Measurements from ENCODE around the gene ZHX3.

The ZHX3 gene

DNA sequence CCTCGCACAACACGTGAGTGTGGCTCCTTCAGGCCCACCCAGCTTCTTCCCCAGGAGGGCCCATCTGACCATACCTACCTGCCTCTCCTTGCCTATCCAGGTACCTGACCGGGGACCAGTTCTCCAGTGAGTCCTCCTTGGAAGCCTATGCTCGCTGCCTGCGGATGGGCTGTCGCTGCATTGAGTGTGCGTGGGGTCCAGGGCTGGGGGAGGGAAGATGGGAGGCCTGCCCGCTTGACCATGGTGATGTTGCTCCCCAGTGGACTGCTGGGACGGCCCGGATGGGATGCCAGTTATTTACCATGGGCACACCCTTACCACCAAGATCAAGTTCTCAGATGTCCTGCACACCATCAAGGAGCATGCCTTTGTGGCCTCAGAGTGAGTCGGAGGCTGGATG is 153.7 kb downstream of the ZHX3 start:
- H3K4me1 ChIP-seq (ENCODE audit: control insufficient read depth, insufficient read depth, low read length): no peaks in the 10 kb centered on the region
- peaks cover 74% of the 10 kb centered on the region for H3K36me3 ChIP-seq (ENCODE audit: control insufficient read depth, insufficient read depth, low read length, severe bottlenecking)
- no peak for DNase-seq (ENCODE audit: low read depth)
- H3K9ac ChIP-seq (ENCODE audit: low read length): no peak overlapping the region
- H3K27me3 ChIP-seq (replicated peaks; ENCODE audit: control insufficient read depth, insufficient read depth, low read length): no peaks in the 10 kb centered on the region
- H3K4me3 ChIP-seq (ENCODE audit: low read length): no peak overlapping the region
- H3K9me3 ChIP-seq (ENCODE audit: control insufficient read depth, low read length): no peaks in the 10 kb centered on the region

DNA sequence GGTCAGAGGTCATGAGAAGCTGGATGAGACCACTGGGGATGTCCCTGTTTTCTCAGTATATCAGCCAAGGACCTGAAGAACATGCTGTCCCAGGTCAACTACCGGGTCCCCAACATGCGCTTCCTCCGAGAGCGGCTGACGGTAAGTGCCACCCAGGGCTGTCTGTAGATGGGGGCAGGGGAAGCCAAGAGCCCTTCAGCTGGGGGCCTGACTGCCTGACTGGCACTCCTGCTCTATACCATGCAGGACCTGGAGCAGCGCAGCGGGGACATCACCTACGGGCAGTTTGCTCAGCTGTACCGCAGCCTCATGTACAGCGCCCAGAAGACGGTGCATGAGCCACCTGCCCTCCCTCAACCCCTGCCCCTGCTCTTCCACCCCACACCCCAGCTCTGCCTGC is 155.1 kb downstream of the ZHX3 start:
- DNase-seq (ENCODE audit: low read depth): no peak
- Histone ChIP-seq H3K36me3 (ENCODE audit: control insufficient read depth, insufficient read depth, low read length, severe bottlenecking) (peaks cover 62% of the 10 kb centered on the region), H3K4me1 (ENCODE audit: control insufficient read depth, insufficient read depth, low read length) (no peaks in the 10 kb centered on the region), H3K9ac (ENCODE audit: low read length) (no peak overlapping the region), H3K9me3 (ENCODE audit: control insufficient read depth, low read length) (no peaks in the 10 kb centered on the region), H3K4me3 (ENCODE audit: low read length) (no peak overlapping the region), H3K27me3 (replicated peaks; ENCODE audit: control insufficient read depth, insufficient read depth, low read length) (no peaks in the 10 kb centered on the region)

DNA sequence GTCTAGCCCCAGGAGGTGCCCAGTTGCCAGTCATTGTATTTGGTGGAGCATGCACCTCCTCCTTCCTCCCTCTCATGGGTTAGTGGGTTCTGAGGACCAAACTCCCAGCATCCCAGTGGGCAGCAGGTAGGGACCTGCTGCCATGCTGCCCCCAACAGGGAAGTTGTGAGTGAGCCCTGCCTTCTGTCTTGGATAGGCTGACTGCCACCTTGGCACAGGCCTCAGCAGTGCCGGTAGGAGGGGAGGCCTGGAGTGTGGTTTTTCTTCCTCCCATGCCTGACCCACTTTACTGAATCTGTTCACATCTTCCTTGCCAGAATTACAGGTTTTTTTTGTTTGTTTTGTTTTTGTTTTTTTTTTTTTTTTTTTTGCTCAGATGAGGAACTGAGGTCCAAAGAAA is 155.6 kb downstream of the ZHX3 start:
- peaks cover 57% of the 10 kb centered on the region for H3K36me3 ChIP-seq (ENCODE audit: control insufficient read depth, insufficient read depth, low read length, severe bottlenecking)
- DNase-seq (ENCODE audit: low read depth): no peak

DNA sequence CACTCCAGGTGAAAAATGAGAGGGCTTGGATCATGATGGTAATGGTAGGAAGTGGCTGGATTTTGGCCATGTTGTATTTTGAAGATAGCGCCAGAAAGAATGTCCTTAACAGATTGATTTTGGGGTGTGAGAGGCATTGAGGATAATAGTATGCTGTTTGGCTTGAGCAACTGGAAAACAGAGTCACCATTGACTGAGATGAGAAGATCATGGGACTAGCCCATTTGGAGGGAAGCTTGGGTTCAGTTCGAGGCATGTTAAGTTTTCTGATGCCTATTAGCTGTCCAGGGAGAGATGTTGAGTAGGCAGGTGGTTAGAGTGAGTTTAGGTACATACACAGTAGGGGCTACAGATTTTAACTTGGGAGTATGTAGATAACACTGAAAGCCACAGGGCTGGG is 156.8 kb downstream of the ZHX3 start:
- Histone ChIP-seq H3K4me1 (ENCODE audit: control insufficient read depth, insufficient read depth, low read length) (no peaks in the 10 kb centered on the region), H3K9ac (ENCODE audit: low read length) (no peak overlapping the region), H3K4me3 (ENCODE audit: low read length) (no peak overlapping the region), H3K27me3 (replicated peaks; ENCODE audit: control insufficient read depth, insufficient read depth, low read length) (no peaks in the 10 kb centered on the region), H3K36me3 (ENCODE audit: control insufficient read depth, insufficient read depth, low read length, severe bottlenecking) (peaks cover 45% of the 10 kb centered on the region), H3K9me3 (ENCODE audit: control insufficient read depth, low read length) (no peaks in the 10 kb centered on the region)
- no peak for DNase-seq (ENCODE audit: low read depth)

More for the DNA sequence above, 155.6 kb downstream of the ZHX3 start:
- no peaks in the 10 kb centered on the region for H3K4me1 ChIP-seq (ENCODE audit: control insufficient read depth, insufficient read depth, low read length)
- no peaks in the 10 kb centered on the region for H3K9me3 ChIP-seq (ENCODE audit: control insufficient read depth, low read length)
- H3K4me3 ChIP-seq (ENCODE audit: low read length): no peak overlapping the region
- no peak overlapping the region for H3K9ac ChIP-seq (ENCODE audit: low read length)
- no peaks in the 10 kb centered on the region for H3K27me3 ChIP-seq (replicated peaks; ENCODE audit: control insufficient read depth, insufficient read depth, low read length)

GRCh38 chr20:41159547-41159946 is 158.0 kb downstream of the ZHX3 start:
- Histone ChIP-seq H3K4me1 (ENCODE audit: control insufficient read depth, insufficient read depth, low read length) (no peaks in the 10 kb centered on the region), H3K9me3 (ENCODE audit: control insufficient read depth, low read length) (no peaks in the 10 kb centered on the region), H3K9ac (ENCODE audit: low read length) (no peak overlapping the region), H3K27me3 (replicated peaks; ENCODE audit: control insufficient read depth, insufficient read depth, low read length) (no peaks in the 10 kb centered on the region), H3K4me3 (ENCODE audit: low read length) (no peak overlapping the region), H3K36me3 (ENCODE audit: control insufficient read depth, insufficient read depth, low read length, severe bottlenecking) (peaks cover 33% of the 10 kb centered on the region)
- no peak for DNase-seq (ENCODE audit: low read depth)

GRCh38 chr20:41158082-41158625 is 159.4 kb downstream of the ZHX3 start:
- Histone ChIP-seq H3K9me3 (ENCODE audit: control insufficient read depth, low read length) (no peaks in the 10 kb centered on the region), H3K36me3 (ENCODE audit: control insufficient read depth, insufficient read depth, low read length, severe bottlenecking) (peaks cover 19% of the 10 kb centered on the region), H3K27me3 (replicated peaks; ENCODE audit: control insufficient read depth, insufficient read depth, low read length) (no peaks in the 10 kb centered on the region), H3K4me3 (ENCODE audit: low read length) (no peak overlapping the region), H3K4me1 (ENCODE audit: control insufficient read depth, insufficient read depth, low read length) (no peaks in the 10 kb centered on the region), H3K9ac (ENCODE audit: low read length) (no peak overlapping the region)
- no peak for DNase-seq (ENCODE audit: low read depth)

- peaks cover 3% of the 10 kb centered on the region for H3K4me1 ChIP-seq (ENCODE audit: control insufficient read depth, insufficient read depth, low read length)
- H3K9ac ChIP-seq (ENCODE audit: low read length): no peak overlapping the region
- H3K4me3 ChIP-seq (ENCODE audit: low read length): no peak overlapping the region
- no peaks in the 10 kb centered on the region for H3K9me3 ChIP-seq (ENCODE audit: control insufficient read depth, low read length)
- peak; percentile 29 for DNase-seq (ENCODE audit: low read depth)
- no peaks in the 10 kb centered on the region for H3K27me3 ChIP-seq (replicated peaks; ENCODE audit: control insufficient read depth, insufficient read depth, low read length)
- peaks cover 7% of the 10 kb centered on the region for H3K36me3 ChIP-seq (ENCODE audit: control insufficient read depth, insufficient read depth, low read length, severe bottlenecking)
Measured at GRCh38 chr20:41155261-41155660, 162.3 kb downstream of the ZHX3 start.

DNA sequence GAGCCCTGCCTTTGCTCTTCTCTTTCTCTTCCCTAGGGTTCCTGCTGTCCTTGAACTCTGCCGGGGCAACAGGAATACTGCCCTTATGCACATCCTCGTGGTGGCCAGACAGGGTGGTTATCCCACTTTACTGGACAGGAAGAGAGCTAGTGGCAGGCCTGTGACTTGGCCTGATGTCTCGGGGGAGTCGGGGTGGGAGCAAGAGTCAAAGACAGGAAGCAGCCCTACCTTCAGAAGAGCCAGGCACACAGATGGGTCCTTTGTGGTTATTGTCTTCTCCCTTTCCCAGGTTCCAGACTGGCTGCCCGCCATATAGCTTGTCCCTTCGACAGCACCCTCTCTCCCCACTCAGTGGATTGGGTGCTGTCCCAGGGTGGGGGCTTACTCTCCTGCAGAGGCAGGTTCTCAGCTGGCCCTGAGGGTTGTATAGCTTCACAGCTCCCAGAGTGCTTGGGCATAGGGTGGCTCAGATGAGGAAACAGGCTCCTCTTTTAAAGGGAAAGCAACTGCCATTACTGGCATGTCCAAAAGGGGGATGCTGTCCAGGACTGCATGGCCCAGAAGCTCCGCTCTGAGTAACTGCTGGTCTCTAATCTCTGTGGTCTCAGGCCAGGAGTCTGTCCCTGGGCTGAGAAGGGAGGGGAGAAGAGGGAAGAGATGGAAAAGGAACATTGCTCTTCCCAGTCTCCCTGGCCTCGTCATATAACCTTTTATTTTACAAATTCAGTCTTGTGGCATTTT is 162.9 kb downstream of the ZHX3 start:
- H3K4me1 ChIP-seq (ENCODE audit: control insufficient read depth, insufficient read depth, low read length): peaks cover 3% of the 10 kb centered on the region
- H3K27me3 ChIP-seq (replicated peaks; ENCODE audit: control insufficient read depth, insufficient read depth, low read length): no peaks in the 10 kb centered on the region
- no peak for DNase-seq (ENCODE audit: low read depth)
- H3K9ac ChIP-seq (ENCODE audit: low read length): no peak overlapping the region
- H3K9me3 ChIP-seq (ENCODE audit: control insufficient read depth, low read length): no peaks in the 10 kb centered on the region
- no peak overlapping the region for H3K4me3 ChIP-seq (ENCODE audit: low read length)
- peaks cover under 1% of the 10 kb centered on the region for H3K36me3 ChIP-seq (ENCODE audit: control insufficient read depth, insufficient read depth, low read length, severe bottlenecking)

- Histone ChIP-seq H3K36me3 (ENCODE audit: control insufficient read depth, insufficient read depth, low read length, severe bottlenecking) (no peaks in the 10 kb centered on the region), H3K9me3 (ENCODE audit: control insufficient read depth, low read length) (no peaks in the 10 kb centered on the region)
Measured at GRCh38 chr20:41152108-41152757, 165.3 kb downstream of the ZHX3 start.

DNA sequence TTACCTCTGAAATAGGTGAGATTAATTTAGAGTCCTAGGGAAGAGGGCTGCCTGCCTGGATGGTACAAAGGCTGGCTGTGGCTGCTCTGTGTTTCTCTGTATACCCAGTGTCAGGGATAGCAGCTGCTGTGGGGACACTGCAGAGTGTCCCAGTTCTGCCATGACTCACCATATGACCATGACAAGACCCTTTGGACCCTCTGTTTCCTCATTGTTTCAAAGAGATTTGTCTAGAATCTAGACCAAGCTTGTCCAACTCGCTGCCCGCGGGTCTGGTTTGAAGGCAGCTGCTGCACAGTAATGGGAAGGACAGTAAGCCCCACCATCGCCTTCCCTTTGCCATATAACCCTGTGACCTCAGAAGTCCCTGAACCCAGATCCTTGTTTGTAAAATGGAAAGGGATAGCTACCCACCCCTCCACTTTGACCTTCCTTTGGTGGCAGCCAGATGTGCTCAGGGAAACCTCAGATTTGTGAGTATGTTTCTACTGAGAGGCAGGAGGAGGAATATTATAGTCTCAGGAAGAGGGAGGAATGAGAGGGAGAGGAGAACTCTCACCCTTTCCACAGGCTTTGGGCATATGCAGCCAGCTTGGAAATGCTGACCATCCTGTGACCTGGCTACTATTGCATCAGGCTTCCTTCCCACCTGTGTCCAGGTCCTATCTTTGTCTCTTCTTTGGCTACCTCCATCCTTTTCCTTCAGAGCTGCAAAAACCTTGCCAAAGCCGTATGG is 166.2 kb downstream of the ZHX3 start:
- Histone ChIP-seq H3K4me3 (ENCODE audit: low read length) (no peak overlapping the region), H3K36me3 (ENCODE audit: control insufficient read depth, insufficient read depth, low read length, severe bottlenecking) (no peaks in the 10 kb centered on the region)
- DNase-seq (ENCODE audit: low read depth): no peak

More at GRCh38 chr20:41152108-41152757, 165.3 kb downstream of the ZHX3 start:
- H3K4me1 ChIP-seq (ENCODE audit: control insufficient read depth, insufficient read depth, low read length): peaks cover 3% of the 10 kb centered on the region
- H3K9ac ChIP-seq (ENCODE audit: low read length): no peak overlapping the region
- no peaks in the 10 kb centered on the region for H3K27me3 ChIP-seq (replicated peaks; ENCODE audit: control insufficient read depth, insufficient read depth, low read length)
- H3K4me3 ChIP-seq (ENCODE audit: low read length): no peak overlapping the region
- DNase-seq (ENCODE audit: low read depth): no peak

GRCh38 chr20:41150664-41151063 is 166.9 kb downstream of the ZHX3 start:
- H3K27me3 ChIP-seq (replicated peaks; ENCODE audit: control insufficient read depth, insufficient read depth, low read length): no peaks in the 10 kb centered on the region
- H3K9ac ChIP-seq (ENCODE audit: low read length): no peak overlapping the region
- H3K9me3 ChIP-seq (ENCODE audit: control insufficient read depth, low read length): no peaks in the 10 kb centered on the region
- no peaks in the 10 kb centered on the region for H3K36me3 ChIP-seq (ENCODE audit: control insufficient read depth, insufficient read depth, low read length, severe bottlenecking)
- H3K4me3 ChIP-seq (ENCODE audit: low read length): no peak overlapping the region
- DNase-seq (ENCODE audit: low read depth): no peak
- H3K4me1 ChIP-seq (ENCODE audit: control insufficient read depth, insufficient read depth, low read length): peaks cover 11% of the 10 kb centered on the region

More for the DNA sequence above, 166.2 kb downstream of the ZHX3 start:
- H3K9me3 ChIP-seq (ENCODE audit: control insufficient read depth, low read length): no peaks in the 10 kb centered on the region
- peaks cover 5% of the 10 kb centered on the region for H3K4me1 ChIP-seq (ENCODE audit: control insufficient read depth, insufficient read depth, low read length)
- H3K9ac ChIP-seq (ENCODE audit: low read length): no peak overlapping the region
- no peaks in the 10 kb centered on the region for H3K27me3 ChIP-seq (replicated peaks; ENCODE audit: control insufficient read depth, insufficient read depth, low read length)

Data from adipocyte (in vitro differentiated cells).